Activated CD4-positive, alpha-beta T cell treated with anti-CD3 and anti-CD28 coated beads, Interleukin-2, amount 10 ng/mL, durations not matched to agents 24 days and 14 days (primary cell): ENCODE measurements around the gene PLSCR2. TPM values are rescaled to one million over a fixed set of nuclear protein-coding genes. Genes with fewer than 3 reads are reported as not detected.
A peak's percentile ranks its signal among the peaks of the same experiment; 100 is the strongest.
"Not testable (repeated sequence)": the region's sequence is repeated elsewhere in the genome, so short reads cannot be mapped to it uniquely, and the experiment has no call there.

ENCODE experiments used
- DNase-seq: peaks from one replicate; pipeline ENCODE4 v3.0.0; 2022
- H3K27ac Mint-ChIP-seq: one replicate; pipeline ENCODE4 v1.8.0; 2022; ENCODE audit warnings: mild to moderate bottlenecking, mixed read lengths
- H3K27me3 Mint-ChIP-seq: one replicate; pipeline ENCODE4 v1.8.0; 2022; ENCODE audit warnings: mixed read lengths
- H3K36me3 Mint-ChIP-seq: one replicate; pipeline ENCODE4 v1.8.0; 2022; ENCODE audit warnings: low read depth, mild to moderate bottlenecking, mixed read lengths
- H3K4me1 Mint-ChIP-seq: one replicate; pipeline ENCODE4 v1.8.0; 2021; ENCODE audit warnings: mixed read lengths
- H3K4me3 Mint-ChIP-seq: one replicate; pipeline ENCODE4 v1.8.0; 2022; ENCODE audit warnings: mild to moderate bottlenecking, moderate library complexity, mixed read lengths
- H3K9me3 Mint-ChIP-seq: one replicate; pipeline ENCODE4 v1.8.0; 2021; ENCODE audit warnings: mixed read lengths
- intact Hi-C: fragments of 100-400 bp; cut with micrococcal nuclease; formaldehyde crosslinking; loops from one replicate; pipeline ENCODE4 v1.15.1; 2023
- total RNA-seq: library from RNA; stranded (reverse); gene quantifications from 2 replicates; pipeline ENCODE4 v1.2.3, GENCODE V29; 2022

PLSCR2 gene
- total RNA-seq, 1 donor from 2014 or later, result not detected

GRCh38 chr3:146498002-146498736, 28.8 kb upstream of the PLSCR2 start:
- H3K27me3 Mint-ChIP-seq, result peaks cover 6% of the 10 kb centered on the region
- peaks cover 1% of the 10 kb centered on the region for H3K36me3 Mint-ChIP-seq
- intact Hi-C loops, result no loop called here
- peak overlapping the region; percentile 79 for H3K27ac Mint-ChIP-seq
- peak overlapping the region; percentile 71 for H3K4me3 Mint-ChIP-seq
- DNase-seq, result peak; percentile 85
- H3K9me3 Mint-ChIP-seq, result peaks cover 13% of the 10 kb centered on the region
- peaks cover 24% of the 10 kb centered on the region for H3K4me1 Mint-ChIP-seq

GRCh38 chr3:146497145-146497843, 27.9 kb upstream of the PLSCR2 start:
- H3K27me3 Mint-ChIP-seq, H3K27ac Mint-ChIP-seq, intact Hi-C loops, DNase-seq, H3K4me3 Mint-ChIP-seq, H3K36me3 Mint-ChIP-seq: not testable (repeated sequence)
- peaks cover 17% of the 10 kb centered on the region for H3K4me1 Mint-ChIP-seq
- H3K9me3 Mint-ChIP-seq, result peaks cover 21% of the 10 kb centered on the region

GRCh38 chr3:146496726-146497125, 27.4 kb upstream of the PLSCR2 start:
- no peaks in the 10 kb centered on the region for H3K36me3 Mint-ChIP-seq
- H3K4me3 Mint-ChIP-seq, result no peak overlapping the region
- peaks cover 14% of the 10 kb centered on the region for H3K27me3 Mint-ChIP-seq
- no peak overlapping the region for H3K27ac Mint-ChIP-seq
- H3K4me1 Mint-ChIP-seq, result peaks cover 16% of the 10 kb centered on the region
- intact Hi-C loops, result no loop called here
- H3K9me3 Mint-ChIP-seq, result peaks cover 27% of the 10 kb centered on the region
- no peak for DNase-seq

- H3K27me3 Mint-ChIP-seq, result peaks cover 14% of the 10 kb centered on the region
- H3K36me3 Mint-ChIP-seq, result no peaks in the 10 kb centered on the region
- peaks cover 14% of the 10 kb centered on the region for H3K4me1 Mint-ChIP-seq
- no peak overlapping the region for H3K27ac Mint-ChIP-seq
- no peak for DNase-seq
- no peak overlapping the region for H3K4me3 Mint-ChIP-seq
- H3K9me3 Mint-ChIP-seq, result peaks cover 27% of the 10 kb centered on the region
- intact Hi-C loops, result no loop called here
Observed at GRCh38 chr3:146496251-146496650, 26.9 kb upstream of the PLSCR2 start.

- Mint-ChIP-seq H3K4me1 (peaks cover 14% of the 10 kb centered on the region), H3K27ac (no peak overlapping the region), H3K4me3 (no peak overlapping the region), H3K9me3 (peaks cover 27% of the 10 kb centered on the region), H3K36me3 (no peaks in the 10 kb centered on the region), H3K27me3 (peaks cover 23% of the 10 kb centered on the region)
- intact Hi-C loops, result no loop called here
- no peak for DNase-seq
Observed at GRCh38 chr3:146493761-146494160, 24.4 kb upstream of the PLSCR2 start.

- intact Hi-C loops, result no loop called here
- Mint-ChIP-seq H3K36me3 (no peaks in the 10 kb centered on the region), H3K27ac (no peak overlapping the region), H3K4me1 (peaks cover 12% of the 10 kb centered on the region), H3K4me3 (no peak overlapping the region), H3K9me3 (peaks cover 27% of the 10 kb centered on the region), H3K27me3 (peaks cover 24% of the 10 kb centered on the region)
- no peak for DNase-seq
Observed at GRCh38 chr3:146493221-146493620, 23.9 kb upstream of the PLSCR2 start.

- no peak for DNase-seq
- Mint-ChIP-seq H3K27ac (no peak overlapping the region), H3K27me3 (peaks cover 34% of the 10 kb centered on the region), H3K36me3 (no peaks in the 10 kb centered on the region), H3K9me3 (peaks cover 39% of the 10 kb centered on the region), H3K4me1 (peaks cover 3% of the 10 kb centered on the region), H3K4me3 (no peak overlapping the region)
- intact Hi-C loops, result no loop called here
Observed at GRCh38 chr3:146491303-146491702, 21.9 kb upstream of the PLSCR2 start.

- Mint-ChIP-seq H3K4me1 (no peaks in the 10 kb centered on the region), H3K4me3 (no peak overlapping the region), H3K36me3 (no peaks in the 10 kb centered on the region), H3K9me3 (peaks cover 34% of the 10 kb centered on the region), H3K27ac (no peak overlapping the region), H3K27me3 (peaks cover 35% of the 10 kb centered on the region)
- no peak for DNase-seq
- intact Hi-C loops, result no loop called here
Observed at GRCh38 chr3:146485297-146485696, 15.9 kb upstream of the PLSCR2 start.

- H3K9me3 Mint-ChIP-seq, result peaks cover 13% of the 10 kb centered on the region
- H3K27ac Mint-ChIP-seq, result no peak overlapping the region
- H3K36me3 Mint-ChIP-seq, result no peaks in the 10 kb centered on the region
- H3K27me3 Mint-ChIP-seq, result peaks cover 30% of the 10 kb centered on the region
- no peak for DNase-seq
- no peak overlapping the region for H3K4me3 Mint-ChIP-seq
- H3K4me1 Mint-ChIP-seq, result no peaks in the 10 kb centered on the region
- intact Hi-C loops, result no loop called here
Observed at GRCh38 chr3:146476094-146476740, 6.9 kb upstream of the PLSCR2 start.

- H3K9me3 Mint-ChIP-seq, H3K4me3 Mint-ChIP-seq, intact Hi-C loops, H3K4me1 Mint-ChIP-seq, H3K36me3 Mint-ChIP-seq, H3K27ac Mint-ChIP-seq, DNase-seq: not testable (repeated sequence)
- H3K27me3 Mint-ChIP-seq, result peaks cover 25% of the 10 kb centered on the region
Observed at GRCh38 chr3:146474976-146475375, 5.6 kb upstream of the PLSCR2 start.

- Mint-ChIP-seq H3K9me3 (no peaks in the 10 kb centered on the region), H3K27ac (no peak overlapping the region), H3K36me3 (no peaks in the 10 kb centered on the region), H3K4me1 (no peaks in the 10 kb centered on the region), H3K27me3 (peaks cover 17% of the 10 kb centered on the region), H3K4me3 (no peak overlapping the region)
- no peak for DNase-seq
- intact Hi-C loops, result no loop called here
Observed at GRCh38 chr3:146473726-146474125, 4.4 kb upstream of the PLSCR2 start.

- Mint-ChIP-seq H3K27ac (no peak overlapping the region), H3K27me3 (peaks cover 12% of the 10 kb centered on the region), H3K9me3 (no peaks in the 10 kb centered on the region), H3K4me3 (no peak overlapping the region), H3K36me3 (no peaks in the 10 kb centered on the region), H3K4me1 (no peaks in the 10 kb centered on the region)
- intact Hi-C loops, result no loop called here
- DNase-seq, result no peak
Observed at GRCh38 chr3:146472611-146473010, 3.2 kb upstream of the PLSCR2 start.

GRCh38 chr3:146471012-146471411, 1.7 kb upstream of the PLSCR2 start:
- H3K27ac Mint-ChIP-seq, result no peak overlapping the region
- no peak for DNase-seq
- H3K36me3 Mint-ChIP-seq, result no peaks in the 10 kb centered on the region
- no peaks in the 10 kb centered on the region for H3K4me1 Mint-ChIP-seq
- H3K9me3 Mint-ChIP-seq, result no peaks in the 10 kb centered on the region
- no peak overlapping the region for H3K4me3 Mint-ChIP-seq
- intact Hi-C loops, result no loop called here
- H3K27me3 Mint-ChIP-seq, result peaks cover 12% of the 10 kb centered on the region

- intact Hi-C loops, result no loop called here
- Mint-ChIP-seq H3K36me3 (no peaks in the 10 kb centered on the region), H3K27ac (no peak overlapping the region), H3K9me3 (no peaks in the 10 kb centered on the region), H3K4me1 (peaks cover under 1% of the 10 kb centered on the region), H3K4me3 (peak overlapping the region; percentile 29), H3K27me3 (peaks cover 12% of the 10 kb centered on the region)
- no peak for DNase-seq
Observed at GRCh38 chr3:146470425-146470990, 1.1 kb upstream of the PLSCR2 start.
